SW480 (cell line): ENCODE results near the gene ELMOD1.

Source experiments
- DNase-seq: peaks from one replicate; pipeline ENCODE4 v3.0.0-alpha.2; 2016; ENCODE audit warnings: low spot score

The ELMOD1 gene

DNA sequence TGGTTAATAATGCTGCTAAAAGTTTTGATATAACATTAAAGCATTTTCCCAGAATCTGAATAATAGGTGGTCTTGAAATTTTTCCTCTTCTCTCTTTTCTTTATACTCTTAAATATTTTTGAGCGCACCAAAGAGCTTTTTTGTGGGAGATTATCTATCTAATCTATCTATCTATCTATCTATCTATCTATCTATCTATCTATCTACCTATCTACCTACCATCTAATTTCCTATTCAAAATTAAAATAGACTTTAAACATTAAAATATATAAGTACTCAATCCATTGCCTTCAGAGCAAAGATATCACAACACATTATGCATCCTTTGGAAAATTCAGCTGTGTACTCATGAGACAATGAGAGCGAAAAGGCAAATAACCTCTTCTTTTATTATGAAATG lies 55.8 kb downstream of the ELMOD1 start:
- no peak for DNase-seq

- no peak for DNase-seq
These were observed 57.3 kb downstream of the ELMOD1 start for GRCh38 chr11:107648242-107648641.

DNA sequence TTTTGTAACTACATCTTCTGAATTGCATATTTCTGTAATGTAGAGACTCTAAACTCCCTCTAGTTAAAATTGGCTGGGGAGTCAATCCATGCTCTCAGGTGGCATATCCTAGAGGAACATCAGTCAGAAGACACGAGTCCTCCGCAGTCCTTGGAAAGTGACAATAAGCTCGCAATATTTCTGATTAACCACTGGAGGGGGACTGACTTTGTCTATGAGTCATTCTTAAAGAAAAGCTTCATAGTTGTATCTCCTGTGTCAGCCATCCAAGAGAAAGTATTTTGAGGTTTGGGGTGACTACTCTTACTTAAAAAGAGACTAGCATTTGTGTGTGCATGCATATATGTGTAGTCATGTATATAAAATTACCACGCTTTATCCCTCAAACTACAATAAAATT lies 60.7 kb downstream of the ELMOD1 start:
- peak; percentile 14 for DNase-seq

GRCh38 chr11:107653076-107653475 lies 62.1 kb downstream of the ELMOD1 start:
- no peak for DNase-seq

DNA sequence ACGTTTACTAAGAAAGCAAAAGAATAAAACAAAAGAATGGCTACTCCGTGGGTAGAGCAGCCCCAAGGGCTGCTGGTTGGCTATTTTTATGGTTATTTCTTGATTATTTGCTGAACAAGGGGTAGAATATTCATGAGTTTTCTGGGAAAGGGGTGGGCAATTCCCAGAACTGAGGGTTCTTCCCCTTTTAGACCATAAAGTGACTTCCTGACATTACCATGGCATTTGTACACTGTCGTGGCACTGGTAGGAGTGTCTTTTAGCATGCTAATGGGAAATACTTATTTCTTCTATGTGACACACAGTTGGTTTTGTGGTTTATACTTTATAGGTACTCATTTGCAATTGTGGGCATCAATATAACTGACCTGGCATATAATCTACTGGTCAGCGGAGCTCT lies 64.7 kb downstream of the ELMOD1 start:
- no peak for DNase-seq

GRCh38 chr11:107659310-107659709 lies 68.4 kb downstream of the ELMOD1 start:
- no peak for DNase-seq

GRCh38 chr11:107660066-107660465 lies 69.1 kb downstream of the ELMOD1 start:
- no peak for DNase-seq

GRCh38 chr11:107661656-107662055 lies 70.7 kb downstream of the ELMOD1 start:
- DNase-seq, result no peak

- DNase-seq, result peak; percentile 46
These were observed 74.1 kb downstream of the ELMOD1 start for GRCh38 chr11:107665018-107665417.

GRCh38 chr11:107666911-107667613 lies 76.1 kb downstream of the ELMOD1 start:
- no peak for DNase-seq

GRCh38 chr11:107669191-107669740 lies 78.3 kb downstream of the ELMOD1 start:
- DNase-seq, result no peak

DNA sequence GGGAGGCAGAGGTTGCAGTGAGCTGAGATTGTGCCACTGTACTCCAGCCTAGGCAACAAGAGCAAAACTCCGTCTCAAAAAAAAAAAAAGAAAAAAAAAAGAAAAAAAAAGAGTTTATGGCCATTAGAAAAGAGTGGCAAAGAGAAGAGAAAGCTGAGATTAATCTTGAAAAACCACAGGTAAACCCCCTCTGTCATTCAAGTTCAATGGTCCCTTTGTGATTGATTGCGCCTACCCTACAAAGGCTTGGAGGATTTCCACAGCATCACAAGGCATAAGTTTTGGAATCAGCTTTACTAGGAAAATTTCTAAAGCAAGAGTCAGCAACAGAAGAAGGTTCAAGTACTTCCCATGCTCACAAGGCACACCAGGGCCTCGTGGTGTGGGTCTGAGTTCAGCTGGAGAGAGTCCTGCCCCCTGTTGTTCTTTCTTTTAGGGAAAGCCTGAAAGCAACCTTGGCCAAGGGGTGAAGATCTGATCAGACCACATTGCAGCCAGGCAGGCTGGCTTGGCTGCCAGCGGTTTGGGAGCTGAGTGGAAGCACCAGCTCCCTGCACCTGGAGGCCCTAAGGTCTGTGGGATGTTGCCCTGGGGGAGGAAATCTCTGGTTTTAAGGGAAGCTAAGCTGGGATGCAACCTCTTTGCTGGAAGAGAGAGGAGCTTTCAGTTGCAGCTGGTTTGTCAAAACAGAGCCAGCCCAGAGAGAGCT lies 79.1 kb downstream of the ELMOD1 start:
- DNase-seq, result no peak

DNA sequence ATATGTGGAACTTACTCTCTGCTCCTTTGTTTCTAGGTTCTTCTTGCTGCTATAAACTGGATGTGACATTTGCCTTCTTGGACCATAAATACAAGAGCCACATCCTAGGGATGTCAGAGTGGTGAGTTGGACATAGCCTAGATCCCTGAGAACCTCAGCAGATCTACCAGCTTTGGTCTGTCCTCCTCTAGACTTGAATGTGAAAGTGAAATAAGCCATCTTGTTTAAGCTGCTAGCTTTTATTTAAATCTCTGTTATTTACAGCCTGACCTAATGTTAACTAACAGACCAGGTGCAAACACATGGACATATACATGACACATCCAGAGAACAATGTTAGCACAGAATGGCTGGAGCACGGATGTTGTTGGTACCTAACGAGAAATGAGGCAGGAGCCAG lies 85.0 kb downstream of the ELMOD1 start:
- no peak for DNase-seq

DNA sequence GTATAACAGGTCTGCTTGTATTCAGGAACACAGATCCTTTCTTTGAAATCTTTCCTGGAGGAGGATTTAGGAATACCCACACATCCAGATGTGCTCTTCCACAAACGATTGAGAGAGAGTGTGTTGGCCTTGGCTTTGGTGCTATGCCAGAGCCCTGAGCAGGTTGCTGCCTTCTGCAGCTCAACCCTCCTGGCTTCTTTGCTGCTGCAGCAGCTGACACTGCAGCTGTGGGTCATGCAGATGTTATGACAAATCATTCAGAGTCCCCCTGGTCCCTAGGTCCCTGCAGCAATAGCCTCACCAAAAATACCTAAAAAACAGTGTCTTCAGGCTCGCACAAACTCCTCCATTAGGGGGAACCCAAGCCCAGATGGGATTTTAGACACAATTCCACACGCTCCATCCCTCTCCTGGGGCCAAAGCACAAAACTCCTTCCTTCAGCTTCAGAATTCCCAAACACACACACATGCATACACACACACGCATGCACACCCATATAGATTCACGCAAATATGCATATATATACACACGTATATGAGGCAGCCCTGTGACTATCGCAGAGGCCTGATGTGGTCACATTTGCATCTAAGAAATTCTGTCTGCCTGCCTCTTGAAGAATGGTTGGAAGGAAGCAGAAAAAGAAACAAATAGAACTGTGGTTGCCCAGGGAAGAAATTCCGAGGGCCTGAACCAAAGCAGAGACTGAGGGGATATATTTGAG lies 85.5 kb downstream of the ELMOD1 start:
- DNase-seq, result no peak

GRCh38 chr11:107677924-107678631 lies 87.1 kb downstream of the ELMOD1 start:
- DNase-seq, result no peak

- no peak for DNase-seq
These were observed 87.7 kb downstream of the ELMOD1 start for GRCh38 chr11:107678632-107678971.

DNA sequence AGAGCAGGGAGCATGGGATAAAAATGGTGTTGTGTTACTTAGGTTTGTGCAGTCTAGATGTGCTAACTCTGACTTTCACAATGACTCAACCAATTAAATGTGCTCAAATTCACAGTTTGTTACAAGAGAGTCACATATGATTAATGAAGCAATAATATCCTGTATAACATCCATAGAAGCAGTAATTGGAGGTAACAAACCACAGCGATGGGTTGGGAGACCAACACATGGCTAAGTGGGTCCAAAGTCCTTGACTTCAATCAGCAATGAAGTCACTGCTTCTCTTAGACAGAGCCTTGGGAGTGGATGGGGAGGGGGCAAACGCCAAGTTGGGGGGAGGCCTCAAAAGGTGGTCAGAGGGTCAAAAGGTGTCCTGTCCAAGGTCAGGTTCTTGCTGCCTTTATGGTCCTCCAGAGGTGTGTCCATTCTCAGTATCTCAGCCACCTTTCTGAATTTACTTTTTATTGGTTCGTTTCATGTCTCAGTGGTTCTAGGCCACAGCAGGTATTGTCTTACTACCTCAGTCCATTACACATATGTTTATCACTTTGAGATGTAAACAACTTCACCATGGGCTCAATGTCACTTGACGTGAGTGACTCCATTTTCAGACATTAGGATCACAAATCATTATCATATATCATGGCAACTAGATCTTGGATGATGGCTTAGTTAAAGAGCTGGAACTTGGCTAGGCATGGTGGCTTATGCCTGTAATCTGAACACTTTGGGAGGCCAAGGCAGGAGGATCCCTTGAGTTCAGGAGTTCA lies 88.5 kb downstream of the ELMOD1 start:
- DNase-seq, result peak; percentile 23

DNA sequence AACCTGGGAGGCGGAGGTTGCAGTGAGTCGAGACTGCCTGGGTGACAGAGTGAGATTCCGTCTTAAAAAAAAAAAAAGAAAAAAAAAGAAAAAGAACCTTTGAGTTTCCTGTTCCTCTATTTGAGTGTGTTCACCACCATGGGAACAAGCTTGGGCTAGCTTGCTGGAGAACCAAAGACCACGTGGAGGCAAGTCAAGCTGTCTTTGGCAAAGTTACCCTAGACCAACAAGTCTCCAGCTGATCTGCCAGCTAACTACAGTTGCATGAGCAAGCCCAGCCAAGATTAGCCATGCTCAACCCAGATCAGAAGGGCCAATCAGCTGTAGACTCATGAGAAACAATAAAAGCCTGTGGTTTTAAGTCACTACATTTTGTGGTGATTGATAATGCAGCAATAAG lies 91.2 kb downstream of the ELMOD1 start:
- DNase-seq, result no peak

- no peak for DNase-seq
These were observed 91.6 kb downstream of the ELMOD1 start for GRCh38 chr11:107682572-107682971.

GRCh38 chr11:107683061-107683460 lies 92.1 kb downstream of the ELMOD1 start:
- DNase-seq, result no peak

DNA sequence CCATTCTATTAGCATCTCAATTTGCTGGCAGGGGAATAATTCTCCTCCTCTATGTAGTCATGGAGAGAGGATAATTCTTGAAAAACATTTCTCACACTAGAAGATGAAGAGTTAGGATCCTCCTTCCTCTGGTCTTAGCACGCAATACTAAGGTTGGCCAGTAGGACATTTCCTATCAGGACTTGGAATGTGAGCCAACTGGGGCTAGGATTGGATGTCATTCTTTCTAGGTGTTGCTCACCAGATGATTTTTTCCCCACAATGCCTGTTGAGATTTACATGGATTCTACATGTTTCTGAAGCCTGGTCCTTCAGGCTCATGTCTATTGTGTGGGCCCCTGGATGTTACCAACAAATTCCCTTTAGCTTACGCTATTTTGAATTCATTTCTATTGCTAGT lies 92.9 kb downstream of the ELMOD1 start:
- DNase-seq, result peak; percentile 9
